Measurements from ENCODE around the gene GTF3C2.
A peak's percentile ranks its signal among the peaks of the same experiment; 100 is the strongest.

Gene GTF3C2

GRCh38 chr2:27390822-27391679 is 34.5 kb upstream of the GTF3C2 start:
- no peak for DNase-seq (ENCODE audit: low read depth)

GRCh38 chr2:27381577-27382181 is 25.1 kb upstream of the GTF3C2 start:
- H3K4me3 ChIP-seq (ENCODE audit: low read depth, low read length) = no peak overlapping the region
- TF ChIP-seq MYC (IDR thresholded peaks at IDR 0.05; ENCODE audit: low read depth, low read length) = no peak
- no peak for TF ChIP-seq POLR2A (IDR thresholded peaks at IDR 0.05; ENCODE audit: extremely low read depth, insufficient read length)
- no peak for TF ChIP-seq CTCF (IDR thresholded peaks at IDR 0.05; ENCODE audit: low read depth, low read length)
- TF ChIP-seq MAX (IDR thresholded peaks at IDR 0.05; ENCODE audit: low read depth, low read length) = no peak
- no peak for DNase-seq (ENCODE audit: low read depth)

More at GRCh38 chr2:27390822-27391679, 34.5 kb upstream of the GTF3C2 start:
- no peak overlapping the region for H3K4me3 ChIP-seq (ENCODE audit: low read depth, low read length)
- no peak for TF ChIP-seq CTCF (IDR thresholded peaks at IDR 0.05; ENCODE audit: low read depth, low read length)
- no peak for TF ChIP-seq MAX (IDR thresholded peaks at IDR 0.05; ENCODE audit: low read depth, low read length)
- TF ChIP-seq POLR2A (IDR thresholded peaks at IDR 0.05; ENCODE audit: extremely low read depth, insufficient read length) = no peak
- TF ChIP-seq MYC (IDR thresholded peaks at IDR 0.05; ENCODE audit: low read depth, low read length) = no peak

GRCh38 chr2:27380626-27381545 is 24.3 kb upstream of the GTF3C2 start, which contains the start of gene ZNF513:
Gene ZNF513, minus strand, starts transcription at chr2:27380734. Its CDS starts 208 bp downstream, at chr2:27380526.
- peak within 1 kb of the TSS; percentile 80 for H3K4me3 ChIP-seq (ENCODE audit: low read depth, low read length)
- peak; percentile 97 for DNase-seq (ENCODE audit: low read depth)
- peak; percentile 46; the same call in 1 of the 2 replicates for TF ChIP-seq MAX (IDR thresholded peaks at IDR 0.05; ENCODE audit: low read depth, low read length)
- peak; percentile 65 for TF ChIP-seq POLR2A (IDR thresholded peaks at IDR 0.05; ENCODE audit: extremely low read depth, insufficient read length)
- peak; percentile 29; the same call in 1 of the 2 replicates for TF ChIP-seq MYC (IDR thresholded peaks at IDR 0.05; ENCODE audit: low read depth, low read length)
- no peak for TF ChIP-seq CTCF (IDR thresholded peaks at IDR 0.05; ENCODE audit: low read depth, low read length)

GRCh38 chr2:27379836-27380625 is 23.5 kb upstream of the GTF3C2 start:
- peak; percentile 79 for DNase-seq (ENCODE audit: low read depth)
- TF ChIP-seq POLR2A (IDR thresholded peaks at IDR 0.05; ENCODE audit: extremely low read depth, insufficient read length) (no peak), MAX (IDR thresholded peaks at IDR 0.05; ENCODE audit: low read depth, low read length) (no peak; the same call in 1 of the 2 replicates), MYC (IDR thresholded peaks at IDR 0.05; ENCODE audit: low read depth, low read length) (no peak; the same call in 1 of the 2 replicates), CTCF (IDR thresholded peaks at IDR 0.05; ENCODE audit: low read depth, low read length) (no peak)
- peak overlapping the region; percentile 80 for H3K4me3 ChIP-seq (ENCODE audit: low read depth, low read length)
